Hematopoietic multipotent progenitor cell treated with erythropoietin and hydrocortisone succinate and interleukin-3 and kit ligand, for 17 days (in vitro differentiated cells): ENCODE data around the gene RNGTT.
"Not testable (repeated sequence)": the region's sequence is repeated elsewhere in the genome, so short reads cannot be mapped to it uniquely, and the experiment has no call there.

Experiments
- DNase-seq: peaks from one replicate; pipeline ENCODE4 v3.0.0-alpha.2; 2015; ENCODE audit warnings: low spot score

The RNGTT gene

GRCh38 chr6:88910922-88911778 is 52.3 kb downstream of the RNGTT start:
- no peak for DNase-seq

GRCh38 chr6:88908598-88909548 is 54.5 kb downstream of the RNGTT start:
- DNase-seq = no peak

- not testable (repeated sequence) for DNase-seq
Observed at GRCh38 chr6:88907148-88907547, 56.3 kb downstream of the RNGTT start.

GRCh38 chr6:88899569-88900316 is 63.7 kb downstream of the RNGTT start:
- DNase-seq = no peak

- no peak for DNase-seq
Observed at GRCh38 chr6:88895911-88896310, 67.5 kb downstream of the RNGTT start.

GRCh38 chr6:88890860-88891845 is 72.3 kb downstream of the RNGTT start:
- DNase-seq = peak; percentile 11

GRCh38 chr6:88890394-88890793 is 73.0 kb downstream of the RNGTT start:
- DNase-seq = no peak

- DNase-seq = no peak
Observed at GRCh38 chr6:88884361-88884760, 79.1 kb downstream of the RNGTT start.

- no peak for DNase-seq
Observed at GRCh38 chr6:88882536-88882935, 80.9 kb downstream of the RNGTT start.

- DNase-seq = no peak
Observed at GRCh38 chr6:88881451-88881850, 82.0 kb downstream of the RNGTT start.

GRCh38 chr6:88880021-88880420 is 83.4 kb downstream of the RNGTT start:
- DNase-seq = no peak

- no peak for DNase-seq
Observed at GRCh38 chr6:88877893-88878292, 85.5 kb downstream of the RNGTT start.

- no peak for DNase-seq
Observed at GRCh38 chr6:88872962-88873361, 90.5 kb downstream of the RNGTT start.

- no peak for DNase-seq
Observed at GRCh38 chr6:88871498-88871897, 91.9 kb downstream of the RNGTT start.

GRCh38 chr6:88870717-88871330 is 92.6 kb downstream of the RNGTT start:
- peak; percentile 63 for DNase-seq

GRCh38 chr6:88869263-88870020 is 94.0 kb downstream of the RNGTT start:
- DNase-seq = no peak

- DNase-seq = no peak
Observed at GRCh38 chr6:88867841-88868731, 95.3 kb downstream of the RNGTT start.

- DNase-seq = no peak
Observed at GRCh38 chr6:88866856-88867255, 96.6 kb downstream of the RNGTT start.

- no peak for DNase-seq
Observed at GRCh38 chr6:88865275-88865674, 98.1 kb downstream of the RNGTT start.
